Measurements from ENCODE around the gene ENOX1.

Gene ENOX1

DNA sequence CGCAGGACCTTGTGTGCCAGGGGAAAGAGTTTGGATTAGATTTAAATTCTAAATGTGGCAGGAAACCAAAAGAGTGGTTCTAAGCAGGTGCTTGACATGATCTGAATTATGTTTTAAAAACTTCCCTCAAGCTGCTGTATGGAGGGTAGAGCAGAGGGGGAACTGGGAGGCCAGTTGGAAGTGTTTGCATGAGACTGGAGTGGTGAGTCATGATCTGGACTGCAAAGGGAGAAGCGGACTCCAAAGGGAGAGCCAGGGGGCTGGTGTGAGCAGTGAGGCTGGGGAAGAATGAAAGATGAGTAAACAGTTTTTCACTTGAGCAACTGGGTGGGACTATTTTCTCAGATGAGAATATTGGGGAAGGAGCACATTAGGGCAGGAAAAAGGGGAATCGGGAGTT lies 557.3 kb downstream of the ENOX1 start:
- Histone ChIP-seq H3K27ac (ENCODE audit: low read length) (no peak overlapping the region), H3K27me3 (ENCODE audit: insufficient read depth, low read length, poor library complexity) (no peaks in the 10 kb centered on the region), H3K4me1 (ENCODE audit: insufficient read depth, low read length) (no peaks in the 10 kb centered on the region), H3K79me2 (ENCODE audit: insufficient read depth, low read length) (no peaks in the 10 kb centered on the region), H3K36me3 (ENCODE audit: insufficient read depth, low read length) (no peaks in the 10 kb centered on the region), H3K4me3 (ENCODE audit: low read depth in 1 of 2, low read length in 2 of 2) (no peak overlapping the region), H4K20me1 (ENCODE audit: insufficient read depth, low read length) (no peaks in the 10 kb centered on the region), H3K9me3 (ENCODE audit: insufficient read depth, low read length, severe bottlenecking) (no peaks in the 10 kb centered on the region), H2AFZ (ENCODE audit: low read depth, low read length) (no peak overlapping the region), H3K4me2 (ENCODE audit: insufficient read depth, low read length) (no peak overlapping the region), H3K9ac (ENCODE audit: low read depth, low read length) (no peak overlapping the region)
- no peak for TF ChIP-seq EZH2 (IDR thresholded peaks at IDR 0.05; ENCODE audit: borderline replicate concordance, low read depth, low read length, severe bottlenecking)
- TF ChIP-seq, protein P1, sequence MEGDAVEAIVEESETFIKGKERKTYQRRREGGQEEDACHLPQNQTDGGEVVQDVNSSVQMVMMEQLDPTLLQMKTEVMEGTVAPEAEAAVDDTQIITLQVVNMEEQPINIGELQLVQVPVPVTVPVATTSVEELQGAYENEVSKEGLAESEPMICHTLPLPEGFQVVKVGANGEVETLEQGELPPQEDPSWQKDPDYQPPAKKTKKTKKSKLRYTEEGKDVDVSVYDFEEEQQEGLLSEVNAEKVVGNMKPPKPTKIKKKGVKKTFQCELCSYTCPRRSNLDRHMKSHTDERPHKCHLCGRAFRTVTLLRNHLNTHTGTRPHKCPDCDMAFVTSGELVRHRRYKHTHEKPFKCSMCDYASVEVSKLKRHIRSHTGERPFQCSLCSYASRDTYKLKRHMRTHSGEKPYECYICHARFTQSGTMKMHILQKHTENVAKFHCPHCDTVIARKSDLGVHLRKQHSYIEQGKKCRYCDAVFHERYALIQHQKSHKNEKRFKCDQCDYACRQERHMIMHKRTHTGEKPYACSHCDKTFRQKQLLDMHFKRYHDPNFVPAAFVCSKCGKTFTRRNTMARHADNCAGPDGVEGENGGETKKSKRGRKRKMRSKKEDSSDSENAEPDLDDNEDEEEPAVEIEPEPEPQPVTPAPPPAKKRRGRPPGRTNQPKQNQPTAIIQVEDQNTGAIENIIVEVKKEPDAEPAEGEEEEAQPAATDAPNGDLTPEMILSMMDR (IDR thresholded peaks at IDR 0.05; ENCODE audit: borderline replicate concordance, extremely low read depth, low read length, poor library complexity, severe bottlenecking): no peak
- ATAC-seq (ENCODE audit: insufficient read depth, low read depth) (no peak), DNase-seq (no peak)

DNA sequence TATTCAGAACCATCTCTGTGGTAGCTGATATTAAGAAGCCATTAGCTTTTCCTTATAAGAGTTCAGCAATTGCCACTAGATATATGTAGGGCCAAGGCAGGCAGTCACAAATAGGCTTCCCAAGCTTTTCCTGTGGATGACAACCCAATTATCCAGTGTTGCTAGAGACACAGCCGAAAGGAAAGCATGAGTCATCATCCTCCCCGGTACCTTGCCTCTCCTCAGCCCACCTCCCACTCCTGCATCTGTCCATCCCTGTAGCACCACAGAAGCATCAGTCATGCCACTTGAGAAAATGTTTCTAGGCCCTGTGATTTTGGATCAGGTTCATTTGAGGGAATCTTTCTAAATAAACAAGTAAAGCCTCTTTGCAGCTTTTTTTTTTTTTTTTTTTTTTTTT lies 559.1 kb downstream of the ENOX1 start:
- Histone ChIP-seq H3K27me3 (ENCODE audit: insufficient read depth, low read length, poor library complexity) (no peaks in the 10 kb centered on the region), H3K4me1 (ENCODE audit: insufficient read depth, low read length) (no peaks in the 10 kb centered on the region), H3K9me3 (ENCODE audit: insufficient read depth, low read length, severe bottlenecking) (no peaks in the 10 kb centered on the region), H3K27ac (ENCODE audit: low read length) (no peak overlapping the region), H3K9ac (ENCODE audit: low read depth, low read length) (no peak overlapping the region), H3K36me3 (ENCODE audit: insufficient read depth, low read length) (no peaks in the 10 kb centered on the region), H2AFZ (ENCODE audit: low read depth, low read length) (no peak overlapping the region), H3K4me3 (ENCODE audit: low read depth in 1 of 2, low read length in 2 of 2) (no peak overlapping the region), H3K79me2 (ENCODE audit: insufficient read depth, low read length) (no peaks in the 10 kb centered on the region), H3K4me2 (ENCODE audit: insufficient read depth, low read length) (no peak overlapping the region), H4K20me1 (ENCODE audit: insufficient read depth, low read length) (no peaks in the 10 kb centered on the region)
- no peak for DNase-seq
- TF ChIP-seq, protein P1 (IDR thresholded peaks at IDR 0.05; ENCODE audit: borderline replicate concordance, extremely low read depth, low read length, poor library complexity, severe bottlenecking): no peak
- TF ChIP-seq EZH2 (IDR thresholded peaks at IDR 0.05; ENCODE audit: borderline replicate concordance, low read depth, low read length, severe bottlenecking): no peak
- no peak for ATAC-seq (ENCODE audit: insufficient read depth, low read depth)

DNA sequence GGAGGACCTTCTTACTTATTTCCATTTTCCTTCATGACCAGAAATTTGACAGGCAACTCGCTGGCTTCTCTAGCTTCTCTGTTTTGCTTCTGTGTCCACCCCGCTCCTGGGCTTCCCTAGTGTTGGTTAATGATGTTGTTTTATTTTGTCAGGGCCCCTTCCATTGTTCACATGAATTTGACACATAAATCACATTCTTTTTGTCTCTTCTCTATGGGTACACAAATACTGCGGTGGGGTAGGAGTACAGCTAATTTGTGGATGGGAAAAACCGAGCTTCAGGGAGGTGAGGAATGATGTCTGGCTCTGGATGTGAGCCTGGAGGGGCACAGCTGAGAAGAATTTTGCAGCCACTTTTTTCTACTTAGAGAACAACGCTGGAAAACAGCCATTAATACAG lies 563.6 kb downstream of the ENOX1 start:
- no peak for DNase-seq

More for the DNA sequence above, 563.6 kb downstream of the ENOX1 start:
- no peak for TF ChIP-seq EZH2 (IDR thresholded peaks at IDR 0.05; ENCODE audit: borderline replicate concordance, low read depth, low read length, severe bottlenecking)
- TF ChIP-seq, protein P1 (IDR thresholded peaks at IDR 0.05; ENCODE audit: borderline replicate concordance, extremely low read depth, low read length, poor library complexity, severe bottlenecking): no peak
- Histone ChIP-seq H3K4me1 (ENCODE audit: insufficient read depth, low read length) (no peaks in the 10 kb centered on the region), H3K4me3 (ENCODE audit: low read depth in 1 of 2, low read length in 2 of 2) (no peak overlapping the region), H3K79me2 (ENCODE audit: insufficient read depth, low read length) (no peaks in the 10 kb centered on the region), H3K4me2 (ENCODE audit: insufficient read depth, low read length) (no peak overlapping the region), H3K27me3 (ENCODE audit: insufficient read depth, low read length, poor library complexity) (peaks cover 5% of the 10 kb centered on the region), H3K9me3 (ENCODE audit: insufficient read depth, low read length, severe bottlenecking) (no peaks in the 10 kb centered on the region), H2AFZ (ENCODE audit: low read depth, low read length) (no peak overlapping the region), H3K36me3 (ENCODE audit: insufficient read depth, low read length) (no peaks in the 10 kb centered on the region), H4K20me1 (ENCODE audit: insufficient read depth, low read length) (no peaks in the 10 kb centered on the region), H3K9ac (ENCODE audit: low read depth, low read length) (no peak overlapping the region), H3K27ac (ENCODE audit: low read length) (no peak overlapping the region)
- ATAC-seq (ENCODE audit: insufficient read depth, low read depth): no peak
